Breast epithelium (tissue), 3 donors: ENCODE measurements around the gene PAX7.

Experiments used
- POLR2A ChIP-seq: fragments of 450-650 bp; IDR thresholded peaks from one replicate; pipeline ENCODE4 v1.6.1; 2016; ENCODE audit warnings: antibody characterized with exemption, mild to moderate bottlenecking, moderate library complexity
- POLR2AphosphoS5 ChIP-seq, 3 donors: sonication (generic); formaldehyde crosslinking; IDR thresholded peaks; one replicate each; pipeline ENCODE4 v1.6.1; 2017; ENCODE audit warnings: antibody characterized with exemption in 3 of 3
- TF ChIP-seq, protein P1 (sequence below), 3 donors: fragments of 450-650 bp; IDR thresholded peaks; one replicate each; pipeline ENCODE4 v1.5.1; 2016 to 2017; ENCODE audit warnings: antibody characterized with exemption in 3 of 3, mild to moderate bottlenecking in 3 of 3, moderate library complexity in 3 of 3

DNA sequence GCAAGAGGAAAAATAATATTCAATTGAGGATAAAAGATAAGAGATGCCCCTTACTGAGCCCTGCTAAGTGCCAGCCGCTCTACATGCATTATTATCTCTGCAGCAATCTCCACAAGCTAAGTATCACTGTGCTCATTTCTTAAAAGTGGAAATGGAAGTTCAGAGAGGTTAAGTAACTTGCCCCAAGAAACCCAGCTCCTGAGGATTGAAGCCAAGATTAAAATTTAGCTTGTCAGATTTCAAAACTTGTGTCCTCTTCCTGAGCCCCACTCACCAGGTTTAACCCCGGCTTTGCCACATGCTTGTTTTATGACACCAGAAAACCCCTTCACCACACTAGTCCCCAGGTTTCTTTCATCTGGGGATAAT, 11.2 kb upstream of the PAX7 start:
- TF ChIP-seq, protein P1, sequence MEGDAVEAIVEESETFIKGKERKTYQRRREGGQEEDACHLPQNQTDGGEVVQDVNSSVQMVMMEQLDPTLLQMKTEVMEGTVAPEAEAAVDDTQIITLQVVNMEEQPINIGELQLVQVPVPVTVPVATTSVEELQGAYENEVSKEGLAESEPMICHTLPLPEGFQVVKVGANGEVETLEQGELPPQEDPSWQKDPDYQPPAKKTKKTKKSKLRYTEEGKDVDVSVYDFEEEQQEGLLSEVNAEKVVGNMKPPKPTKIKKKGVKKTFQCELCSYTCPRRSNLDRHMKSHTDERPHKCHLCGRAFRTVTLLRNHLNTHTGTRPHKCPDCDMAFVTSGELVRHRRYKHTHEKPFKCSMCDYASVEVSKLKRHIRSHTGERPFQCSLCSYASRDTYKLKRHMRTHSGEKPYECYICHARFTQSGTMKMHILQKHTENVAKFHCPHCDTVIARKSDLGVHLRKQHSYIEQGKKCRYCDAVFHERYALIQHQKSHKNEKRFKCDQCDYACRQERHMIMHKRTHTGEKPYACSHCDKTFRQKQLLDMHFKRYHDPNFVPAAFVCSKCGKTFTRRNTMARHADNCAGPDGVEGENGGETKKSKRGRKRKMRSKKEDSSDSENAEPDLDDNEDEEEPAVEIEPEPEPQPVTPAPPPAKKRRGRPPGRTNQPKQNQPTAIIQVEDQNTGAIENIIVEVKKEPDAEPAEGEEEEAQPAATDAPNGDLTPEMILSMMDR (IDR thresholded peaks at IDR 0.05): no peak
- TF ChIP-seq POLR2A: no peak
- no peak for TF ChIP-seq POLR2AphosphoS5 (IDR thresholded peaks at IDR 0.05)
